C4-2B (cell line): ENCODE results near the gene TBC1D25.

Source experiments
- H3K27ac ChIP-seq: fragments of 450-650 bp; 2 replicates; pipeline ENCODE4 v1.5.1; 2017
- CTCF ChIP-seq: fragments of 450-650 bp; conservative IDR thresholded peaks from 2 replicates; pipeline ENCODE4 v1.5.1; 2017; ENCODE audit warnings: mild to moderate bottlenecking
- ZFX ChIP-seq: fragments of 450-650 bp; IDR thresholded peaks from 2 replicates; pipeline ENCODE4 v1.6.1; 2017

The TBC1D25 gene

GRCh38 chrX:48611703-48612102 lies 72.2 kb downstream of the TBC1D25 start:
- TF ChIP-seq CTCF (no peak), ZFX (no peak)
- H3K27ac ChIP-seq, result no peak overlapping the region
